ENCODE results near the gene NUP214.

DNA sequence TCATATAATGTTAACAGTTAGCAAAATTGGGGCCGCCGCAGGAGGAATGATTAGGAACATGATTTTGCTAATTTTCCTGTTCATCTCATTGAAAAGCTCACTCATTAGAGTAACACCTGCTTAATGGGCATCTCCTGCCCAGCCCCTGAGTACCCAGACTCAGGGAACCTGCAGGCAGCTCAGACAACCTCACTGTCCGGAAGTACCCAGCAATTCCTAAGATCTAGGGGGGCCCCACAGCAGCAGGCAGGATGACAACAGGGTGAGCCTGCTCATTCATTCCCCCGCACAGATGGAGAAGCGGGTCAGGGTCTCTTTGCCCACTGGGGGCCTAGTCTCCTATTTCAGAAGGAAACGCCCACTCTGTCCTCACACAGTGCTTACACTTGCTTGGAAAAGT is 138.3 kb downstream of the NUP214 start:
- TF ChIP-seq, protein P1, sequence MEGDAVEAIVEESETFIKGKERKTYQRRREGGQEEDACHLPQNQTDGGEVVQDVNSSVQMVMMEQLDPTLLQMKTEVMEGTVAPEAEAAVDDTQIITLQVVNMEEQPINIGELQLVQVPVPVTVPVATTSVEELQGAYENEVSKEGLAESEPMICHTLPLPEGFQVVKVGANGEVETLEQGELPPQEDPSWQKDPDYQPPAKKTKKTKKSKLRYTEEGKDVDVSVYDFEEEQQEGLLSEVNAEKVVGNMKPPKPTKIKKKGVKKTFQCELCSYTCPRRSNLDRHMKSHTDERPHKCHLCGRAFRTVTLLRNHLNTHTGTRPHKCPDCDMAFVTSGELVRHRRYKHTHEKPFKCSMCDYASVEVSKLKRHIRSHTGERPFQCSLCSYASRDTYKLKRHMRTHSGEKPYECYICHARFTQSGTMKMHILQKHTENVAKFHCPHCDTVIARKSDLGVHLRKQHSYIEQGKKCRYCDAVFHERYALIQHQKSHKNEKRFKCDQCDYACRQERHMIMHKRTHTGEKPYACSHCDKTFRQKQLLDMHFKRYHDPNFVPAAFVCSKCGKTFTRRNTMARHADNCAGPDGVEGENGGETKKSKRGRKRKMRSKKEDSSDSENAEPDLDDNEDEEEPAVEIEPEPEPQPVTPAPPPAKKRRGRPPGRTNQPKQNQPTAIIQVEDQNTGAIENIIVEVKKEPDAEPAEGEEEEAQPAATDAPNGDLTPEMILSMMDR (IDR thresholded peaks at IDR 0.05; ENCODE audit: control extremely low read depth in 1 of 3, insufficient read depth in 1 of 3, low read depth in 1 of 3, low read length in 3 of 3): no peak
- TF ChIP-seq EP300 (IDR thresholded peaks at IDR 0.05; ENCODE audit: borderline replicate concordance in 1 of 2, low read depth in 2 of 2, low read length in 2 of 2) (no peak), POLR2A (IDR thresholded peaks at IDR 0.05; ENCODE audit: control extremely low read depth in 1 of 2, low read depth in 2 of 2, low read length in 2 of 2) (no peak), TAF1 (IDR thresholded peaks at IDR 0.05; ENCODE audit: low read depth, low read length) (no peak), NRF1 (IDR thresholded peaks at IDR 0.05; ENCODE audit: low read depth, low read length) (no peak)

All from H1 (cell line).